HEK293 (cell line): ENCODE data around the gene OR4D5.

Experiments used
- CTCF ChIP-seq: fragments of 450-650 bp; formaldehyde crosslinking; IDR thresholded peaks from 2 replicates; pipeline ENCODE4 v1.5.1; 2016; ENCODE audit warnings: missing biosample characterization, missing genetic modification characterization
- PRDM2 ChIP-seq: fragments of 450-650 bp; formaldehyde crosslinking; IDR thresholded peaks from 2 replicates; pipeline ENCODE4 v1.5.1; 2016; ENCODE audit warnings: missing biosample characterization, missing genetic modification characterization, borderline replicate concordance
- YY1 ChIP-seq: fragments of 450-650 bp; formaldehyde crosslinking; IDR thresholded peaks from 2 replicates; pipeline ENCODE4 v1.5.1; 2018; ENCODE audit warnings: missing biosample characterization, missing genetic modification characterization
- ZBTB8A ChIP-seq: fragments of 450-650 bp; formaldehyde crosslinking; IDR thresholded peaks from 2 replicates; pipeline ENCODE4 v1.5.1; 2016; ENCODE audit warnings: missing biosample characterization, missing genetic modification characterization
- ZNF157 ChIP-seq: fragments of 450-650 bp; formaldehyde crosslinking; IDR thresholded peaks from 2 replicates; pipeline ENCODE4 v1.5.1; 2016; ENCODE audit warnings: missing biosample characterization, missing genetic modification characterization
- ZNF292 ChIP-seq: fragments of 450-650 bp; formaldehyde crosslinking; IDR thresholded peaks from 2 replicates; pipeline ENCODE4 v1.5.1; 2016; ENCODE audit warnings: low read depth, missing biosample characterization, missing genetic modification characterization, borderline replicate concordance
- ZNF324 ChIP-seq: fragments of 450-650 bp; formaldehyde crosslinking; IDR thresholded peaks from 2 replicates; pipeline ENCODE4 v1.5.1; 2016; ENCODE audit warnings: missing biosample characterization, missing genetic modification characterization
- ZNF639 ChIP-seq: fragments of 450-650 bp; formaldehyde crosslinking; IDR thresholded peaks from 2 replicates; pipeline ENCODE4 v1.5.1; 2016; ENCODE audit warnings: missing biosample characterization, missing genetic modification characterization

- TF ChIP-seq ZBTB8A (tag by site-specific recombination): no peak
- no peak for TF ChIP-seq ZNF324 (tag by site-specific recombination)
- TF ChIP-seq CTCF: no peak
- TF ChIP-seq ZNF292: no peak
- TF ChIP-seq ZNF157 (tag by site-specific recombination): no peak
- no peak for TF ChIP-seq ZNF639 (tag by site-specific recombination)
- TF ChIP-seq PRDM2 (tag by site-specific recombination): no peak
- TF ChIP-seq YY1: no peak
Measured at GRCh38 chr11:123945132-123945531, 5.7 kb downstream of the OR4D5 start.
